RPMI7951 (cell line): ENCODE results near the gene HSPB9. TPM values are rescaled to one million over a fixed set of nuclear protein-coding genes. Genes with fewer than 3 reads are reported as not detected.

ENCODE experiments used
- DNase-seq: peaks from one replicate; pipeline ENCODE4 v3.0.0-alpha.2; 2012; ENCODE audit warnings: low read depth
- total RNA-seq: library from RNA; depleted of rRNA; stranded (reverse); fragments of >200 nt; shearing (Covaris generic); gene quantifications from 2 replicates; pipeline ENCODE4 v1.2.3, GENCODE V29; 2014; rRNA removed

The HSPB9 gene, protein sequence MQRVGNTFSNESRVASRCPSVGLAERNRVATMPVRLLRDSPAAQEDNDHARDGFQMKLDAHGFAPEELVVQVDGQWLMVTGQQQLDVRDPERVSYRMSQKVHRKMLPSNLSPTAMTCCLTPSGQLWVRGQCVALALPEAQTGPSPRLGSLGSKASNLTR
- not detected in 2 replicates for total RNA-seq

GRCh38 chr17:42122371-42123303 lies at the start of gene HSPB9:
Gene HSPB9, plus strand, starts transcription at chr17:42122804. Its CDS starts 47 bp downstream, at chr17:42122851.
- no peak for DNase-seq

GRCh38 chr17:42075789-42076188 lies 46.8 kb upstream of the HSPB9 start:
- no peak for DNase-seq

- no peak for DNase-seq
These were observed 45.6 kb upstream of the HSPB9 start for GRCh38 chr17:42076797-42077559.

GRCh38 chr17:42077755-42078154 lies 44.8 kb upstream of the HSPB9 start:
- DNase-seq: no peak

DNA sequence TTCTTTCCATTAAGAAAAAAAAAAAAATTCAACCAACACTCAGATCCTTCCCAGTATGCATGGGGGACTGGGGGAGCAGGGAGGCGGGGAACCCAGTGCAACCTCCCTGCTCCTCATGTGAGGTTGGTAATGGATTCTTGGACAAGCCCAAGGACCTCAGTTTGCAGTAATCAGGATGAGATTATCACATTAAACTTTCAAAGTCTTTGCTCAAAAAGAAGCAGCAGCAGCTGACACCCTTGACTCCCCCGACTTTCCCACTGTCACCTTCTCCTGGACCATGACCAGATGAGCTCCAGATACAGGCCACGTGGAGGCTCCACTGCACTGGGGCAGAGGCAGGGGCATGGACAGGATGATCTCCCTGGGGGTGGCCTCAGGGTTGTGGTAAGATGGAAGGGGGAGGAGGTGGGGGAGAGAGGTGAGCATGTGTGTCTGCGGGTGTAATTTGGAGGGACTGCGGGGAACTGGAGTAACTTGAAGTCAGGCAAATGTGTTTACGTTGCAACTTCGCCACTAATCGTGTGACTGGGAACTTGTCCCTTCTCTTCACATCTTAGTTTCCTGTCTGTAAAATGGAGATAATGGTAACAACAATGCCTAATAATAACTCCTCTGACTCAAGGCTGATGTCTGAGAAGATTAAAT lies 44.1 kb upstream of the HSPB9 start:
- DNase-seq: no peak

GRCh38 chr17:42079541-42079940 lies 43.1 kb upstream of the HSPB9 start:
- no peak for DNase-seq

DNA sequence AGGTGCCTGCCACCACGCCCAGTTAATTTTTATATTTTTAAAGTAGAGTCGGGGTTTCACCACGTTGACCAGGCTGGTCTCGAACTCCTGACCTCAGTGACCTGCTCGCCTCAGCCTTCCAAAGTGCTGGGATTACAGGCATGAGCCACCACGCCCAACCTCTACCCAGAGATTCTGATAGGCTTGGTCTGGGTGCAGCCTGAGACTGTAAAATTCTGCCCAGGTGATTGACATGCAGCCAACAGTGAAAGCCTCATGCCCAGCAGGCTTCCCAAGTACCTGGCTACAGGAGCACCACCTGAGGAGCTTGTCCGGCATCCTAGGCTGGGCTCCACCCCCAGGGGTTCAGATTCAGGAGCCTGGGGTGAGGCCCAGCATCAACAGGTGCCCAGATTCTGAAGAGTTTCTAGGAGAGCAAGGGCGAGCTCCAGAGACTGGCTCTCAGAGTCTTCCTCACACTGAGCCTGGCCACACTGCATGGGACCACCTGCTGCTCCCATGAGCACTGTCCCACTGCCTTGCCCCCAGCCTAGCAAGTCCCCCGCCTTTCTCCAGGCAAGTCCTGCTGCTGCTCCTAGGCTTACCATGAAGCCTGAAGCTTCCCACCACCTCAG lies 41.0 kb upstream of the HSPB9 start:
- DNase-seq: no peak

- no peak for DNase-seq
These were observed 35.4 kb upstream of the HSPB9 start for GRCh38 chr17:42087042-42087701.

- DNase-seq: no peak
These were observed 34.6 kb upstream of the HSPB9 start for GRCh38 chr17:42087736-42088705.

GRCh38 chr17:42088736-42089135 lies 33.9 kb upstream of the HSPB9 start:
- DNase-seq: no peak

DNA sequence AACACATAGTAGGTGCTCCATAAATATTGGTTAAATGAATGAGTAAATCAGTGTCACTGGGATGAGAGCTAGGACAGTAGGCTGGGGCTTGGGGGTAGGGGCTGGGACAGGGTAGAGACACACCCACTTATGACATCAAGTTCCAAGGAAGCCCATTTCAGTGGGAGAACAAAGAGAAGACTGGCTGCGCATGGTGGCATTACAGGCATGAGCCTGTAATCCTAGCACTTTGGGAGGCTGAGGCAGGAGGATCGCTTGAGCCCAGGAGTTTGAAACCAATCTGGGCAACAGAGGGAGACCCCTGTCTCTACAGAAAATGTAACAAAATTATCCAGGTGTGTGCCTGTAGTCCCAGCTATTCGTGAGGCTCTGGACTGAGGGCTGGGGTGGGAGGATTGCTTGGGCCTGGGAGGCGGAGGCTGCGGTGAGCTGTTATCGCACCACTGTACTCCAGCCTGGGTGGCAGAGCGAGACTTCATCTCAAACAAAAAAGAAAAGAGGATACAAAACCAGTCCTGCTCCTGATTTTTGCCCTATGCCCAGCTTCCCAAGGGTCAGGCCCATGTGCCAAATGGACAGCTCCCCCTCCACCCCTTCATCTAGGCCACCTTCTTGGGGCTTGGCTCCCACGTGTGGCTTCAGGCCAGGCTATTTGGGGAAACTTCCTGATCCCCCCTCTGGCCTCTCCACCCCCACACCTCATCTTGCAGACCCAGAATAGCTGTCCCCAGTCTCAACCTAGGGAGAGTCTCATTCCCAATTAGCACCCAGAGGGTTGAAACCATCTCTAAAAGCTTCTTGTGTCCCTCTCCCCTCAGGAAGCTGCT lies 31.4 kb upstream of the HSPB9 start:
- no peak for DNase-seq

- DNase-seq: no peak
These were observed 29.7 kb upstream of the HSPB9 start for GRCh38 chr17:42092939-42093338.

- no peak for DNase-seq
These were observed 28.1 kb upstream of the HSPB9 start for GRCh38 chr17:42094375-42095069.

DNA sequence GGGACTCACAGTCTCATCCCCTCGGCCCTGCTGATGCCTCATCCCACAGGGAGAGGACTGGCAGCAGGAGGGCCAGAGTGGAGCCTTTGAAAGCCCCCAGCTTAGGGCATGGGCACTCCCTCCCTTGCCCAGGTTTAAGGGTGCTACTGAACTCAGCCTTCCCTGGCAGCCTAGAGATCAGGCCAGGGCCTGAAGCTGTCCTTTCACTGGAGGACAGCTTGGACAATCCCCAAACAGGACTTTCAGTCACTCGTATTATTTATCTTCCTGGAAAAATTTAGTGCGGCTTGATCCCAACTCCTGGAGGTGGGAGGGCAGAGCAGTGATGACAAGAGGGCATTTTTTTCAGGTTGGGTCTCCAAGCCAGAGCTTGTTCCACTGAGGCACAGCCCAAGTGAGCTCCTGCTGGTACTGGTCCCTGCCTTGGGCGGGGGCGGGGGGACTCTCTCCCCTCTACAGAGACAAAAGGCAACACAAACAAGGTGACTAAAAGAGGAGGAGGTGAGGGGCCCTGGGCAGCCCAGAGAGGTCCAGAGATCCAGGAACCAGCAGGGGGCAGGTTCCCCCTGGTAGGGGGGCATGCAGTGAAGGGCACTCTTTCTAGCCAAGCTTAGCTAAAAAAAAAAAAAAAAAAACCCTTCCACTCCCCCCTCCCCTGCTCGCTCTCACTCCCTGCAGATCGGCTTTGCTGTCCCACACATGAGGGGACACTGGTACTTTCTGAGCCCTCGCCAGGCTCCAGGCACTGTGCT lies 26.1 kb upstream of the HSPB9 start:
- no peak for DNase-seq

DNA sequence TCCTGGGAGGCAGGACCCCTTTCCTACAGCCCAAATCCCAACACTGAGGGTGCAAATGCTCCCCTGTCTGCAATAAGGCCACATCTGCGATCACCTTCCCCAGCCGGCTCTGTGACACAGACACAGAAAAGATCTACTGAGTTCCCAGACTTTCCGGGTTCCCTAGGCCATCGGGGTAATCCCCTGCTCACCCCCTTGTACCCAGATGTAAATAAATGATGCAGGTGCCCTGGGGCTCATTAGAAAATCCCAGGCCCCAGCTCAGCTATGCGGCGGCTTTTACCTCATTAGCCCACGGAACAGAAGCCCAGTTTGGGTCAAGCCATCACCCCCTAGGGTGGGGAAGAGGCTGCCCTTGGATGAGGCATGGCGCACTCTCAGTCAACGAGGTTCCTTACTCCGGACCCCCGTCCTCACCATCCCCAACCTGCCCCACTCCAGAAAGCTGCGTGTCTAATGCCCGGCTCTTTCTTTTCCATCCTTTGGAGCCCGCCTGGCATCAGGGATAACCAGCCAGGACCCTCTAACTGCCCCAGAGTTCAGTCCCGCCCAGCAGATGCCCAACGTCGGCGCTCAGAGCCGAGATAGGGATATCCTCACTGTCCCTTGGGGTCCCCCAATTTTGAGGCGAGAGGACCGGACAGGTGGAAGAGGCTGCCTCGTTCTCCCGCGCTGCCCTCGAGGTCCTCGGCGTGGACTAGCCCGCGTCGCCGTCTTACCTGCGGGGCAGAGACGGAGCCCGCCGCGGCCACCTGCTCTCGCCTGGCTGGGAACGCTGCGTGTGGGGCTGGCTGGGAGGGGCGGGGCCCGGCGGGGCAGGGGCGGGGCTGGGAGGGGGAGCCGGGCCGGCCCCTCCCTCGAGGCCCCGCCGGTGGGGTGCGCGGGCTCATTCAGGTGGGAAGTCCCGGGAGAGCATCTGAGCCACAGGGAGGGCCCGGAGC lies 24.6 kb upstream of the HSPB9 start, which contains the start of gene ZNF385C:
ZNF385C (minus strand) TSS at position 783 of the 941 bp plus-strand sequence. CDS start 35,417 bp downstream, outside the sequence.
- DNase-seq: no peak
